C4-2B (cell line): ENCODE results near the gene RMDN2.

Experiments
- CTCF ChIP-seq: fragments of 450-650 bp; conservative IDR thresholded peaks from 2 replicates; pipeline ENCODE4 v1.5.1; 2017; ENCODE audit warnings: mild to moderate bottlenecking
- ZFX ChIP-seq: fragments of 450-650 bp; IDR thresholded peaks from 2 replicates; pipeline ENCODE4 v1.6.1; 2017

GRCh38 chr2:38000485-38001222 lies 75.6 kb downstream of the RMDN2 start:
- TF ChIP-seq CTCF, result no peak
- TF ChIP-seq ZFX, result no peak
